K562 (cell line): ENCODE measurements around the gene MAST4.

Experiments used
- CBFA2T3 ChIP-seq: fragments of 450-650 bp; IDR thresholded peaks from 2 replicates; pipeline ENCODE4 v1.6.1; 2017
- CBX5 ChIP-seq: IDR thresholded peaks from 2 replicates; pipeline ENCODE4 v1.6.1; 2014; ENCODE audit warnings: low read depth, borderline replicate concordance
- HNRNPH1 ChIP-seq: fragments of 200-400 bp; formaldehyde crosslinking; optimal IDR thresholded peaks from 2 replicates; pipeline ENCODE3; 2017; ENCODE audit warnings: low read depth, mild to moderate bottlenecking, low read length, moderate library complexity
- NFE2 ChIP-seq: IDR thresholded peaks from 2 replicates; pipeline ENCODE4 v1.6.1; 2014; ENCODE audit warnings: antibody characterized with exemption, low read depth
- POLR2A ChIP-seq: fragments of 450-650 bp; conservative IDR thresholded peaks from 2 replicates; pipeline ENCODE4 v1.6.1; 2016
- TARDBP ChIP-seq: fragments of 450-650 bp; IDR thresholded peaks from 2 replicates; pipeline ENCODE4 v1.6.1; 2016
- ZC3H4 ChIP-seq: sonication (generic); formaldehyde crosslinking; IDR thresholded peaks from 2 replicates; pipeline ENCODE4 v1.9.0; 2021; ENCODE audit warnings: missing genetic modification reagents, borderline replicate concordance

- no peak for TF ChIP-seq POLR2A
- TF ChIP-seq CBX5, result no peak
- TF ChIP-seq ZC3H4 (CRISPR knock-in tag), result no peak
- TF ChIP-seq NFE2, result no peak
- no peak for TF ChIP-seq CBFA2T3
- no peak for TF ChIP-seq TARDBP
- no peak for TF ChIP-seq HNRNPH1
Observed at GRCh38 chr5:67205981-67206380, 609.8 kb downstream of the MAST4 start.
